ENCODE results near the gene FOXO1.

Gene FOXO1

GRCh38 chr13:40609972-40610726 is 56.3 kb downstream of the FOXO1 start:
- H3K27ac ChIP-seq = no peak overlapping the region
- H3K27me3 ChIP-seq (ENCODE audit: insufficient read depth, low read depth, severe bottlenecking) = no peaks in the 10 kb centered on the region
- H3K36me3 ChIP-seq = no peaks in the 10 kb centered on the region
- no peak for DNase-seq
- no peaks in the 10 kb centered on the region for H3K9me3 ChIP-seq (ENCODE audit: severe bottlenecking)
- no peak for TF ChIP-seq CTCF (IDR thresholded peaks at IDR 0.05; ENCODE audit: low read depth, low read length)
- no peak overlapping the region for H3K4me3 ChIP-seq (ENCODE audit: low read depth, low read length)

- Histone ChIP-seq H3K27ac (no peak overlapping the region), H3K4me3 (ENCODE audit: low read depth, low read length) (no peak overlapping the region), H3K36me3 (no peaks in the 10 kb centered on the region), H3K27me3 (ENCODE audit: insufficient read depth, low read depth, severe bottlenecking) (no peaks in the 10 kb centered on the region), H3K9me3 (ENCODE audit: severe bottlenecking) (no peaks in the 10 kb centered on the region)
- TF ChIP-seq CTCF (IDR thresholded peaks at IDR 0.05; ENCODE audit: low read depth, low read length) = no peak
- no peak for DNase-seq
These were observed 58.1 kb downstream of the FOXO1 start for GRCh38 chr13:40608308-40608707.

- no peak overlapping the region for H3K27ac ChIP-seq
- no peaks in the 10 kb centered on the region for H3K9me3 ChIP-seq (ENCODE audit: severe bottlenecking)
- no peak for TF ChIP-seq CTCF (IDR thresholded peaks at IDR 0.05; ENCODE audit: low read depth, low read length)
- no peaks in the 10 kb centered on the region for H3K27me3 ChIP-seq (ENCODE audit: insufficient read depth, low read depth, severe bottlenecking)
- no peaks in the 10 kb centered on the region for H3K36me3 ChIP-seq
- H3K4me3 ChIP-seq (ENCODE audit: low read depth, low read length) = no peak overlapping the region
- DNase-seq = no peak
These were observed 60.9 kb downstream of the FOXO1 start for GRCh38 chr13:40605573-40605972.

GRCh38 chr13:40604135-40604534 is 62.3 kb downstream of the FOXO1 start:
- DNase-seq = no peak
- Histone ChIP-seq H3K9me3 (ENCODE audit: severe bottlenecking) (no peaks in the 10 kb centered on the region), H3K27ac (no peak overlapping the region), H3K27me3 (ENCODE audit: insufficient read depth, low read depth, severe bottlenecking) (no peaks in the 10 kb centered on the region), H3K36me3 (no peaks in the 10 kb centered on the region), H3K4me3 (ENCODE audit: low read depth, low read length) (no peak overlapping the region)
- no peak for TF ChIP-seq CTCF (IDR thresholded peaks at IDR 0.05; ENCODE audit: low read depth, low read length)

GRCh38 chr13:40600149-40600751 is 66.2 kb downstream of the FOXO1 start:
- DNase-seq = no peak
- no peaks in the 10 kb centered on the region for H3K9me3 ChIP-seq (ENCODE audit: severe bottlenecking)
- no peak for TF ChIP-seq CTCF (IDR thresholded peaks at IDR 0.05; ENCODE audit: low read depth, low read length)
- no peaks in the 10 kb centered on the region for H3K27me3 ChIP-seq (ENCODE audit: insufficient read depth, low read depth, severe bottlenecking)
- H3K4me3 ChIP-seq (ENCODE audit: low read depth, low read length) = no peak overlapping the region
- H3K36me3 ChIP-seq = no peaks in the 10 kb centered on the region
- H3K27ac ChIP-seq = no peak overlapping the region
